Astrocyte of the hippocampus (primary cell): ENCODE results near the gene FEZ2.
"Not testable (repeated sequence)": the region's sequence is repeated elsewhere in the genome, so short reads cannot be mapped to it uniquely, and the experiment has no call there.

Source experiments
- DNase-seq: peaks from one replicate; pipeline ENCODE4 v3.0.0; 2011; ENCODE audit warnings: low read depth, low spot score

The FEZ2 gene, protein sequence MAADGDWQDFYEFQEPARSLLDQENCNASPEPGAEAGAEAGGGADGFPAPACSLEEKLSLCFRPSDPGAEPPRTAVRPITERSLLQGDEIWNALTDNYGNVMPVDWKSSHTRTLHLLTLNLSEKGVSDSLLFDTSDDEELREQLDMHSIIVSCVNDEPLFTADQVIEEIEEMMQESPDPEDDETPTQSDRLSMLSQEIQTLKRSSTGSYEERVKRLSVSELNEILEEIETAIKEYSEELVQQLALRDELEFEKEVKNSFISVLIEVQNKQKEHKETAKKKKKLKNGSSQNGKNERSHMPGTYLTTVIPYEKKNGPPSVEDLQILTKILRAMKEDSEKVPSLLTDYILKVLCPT

DNA sequence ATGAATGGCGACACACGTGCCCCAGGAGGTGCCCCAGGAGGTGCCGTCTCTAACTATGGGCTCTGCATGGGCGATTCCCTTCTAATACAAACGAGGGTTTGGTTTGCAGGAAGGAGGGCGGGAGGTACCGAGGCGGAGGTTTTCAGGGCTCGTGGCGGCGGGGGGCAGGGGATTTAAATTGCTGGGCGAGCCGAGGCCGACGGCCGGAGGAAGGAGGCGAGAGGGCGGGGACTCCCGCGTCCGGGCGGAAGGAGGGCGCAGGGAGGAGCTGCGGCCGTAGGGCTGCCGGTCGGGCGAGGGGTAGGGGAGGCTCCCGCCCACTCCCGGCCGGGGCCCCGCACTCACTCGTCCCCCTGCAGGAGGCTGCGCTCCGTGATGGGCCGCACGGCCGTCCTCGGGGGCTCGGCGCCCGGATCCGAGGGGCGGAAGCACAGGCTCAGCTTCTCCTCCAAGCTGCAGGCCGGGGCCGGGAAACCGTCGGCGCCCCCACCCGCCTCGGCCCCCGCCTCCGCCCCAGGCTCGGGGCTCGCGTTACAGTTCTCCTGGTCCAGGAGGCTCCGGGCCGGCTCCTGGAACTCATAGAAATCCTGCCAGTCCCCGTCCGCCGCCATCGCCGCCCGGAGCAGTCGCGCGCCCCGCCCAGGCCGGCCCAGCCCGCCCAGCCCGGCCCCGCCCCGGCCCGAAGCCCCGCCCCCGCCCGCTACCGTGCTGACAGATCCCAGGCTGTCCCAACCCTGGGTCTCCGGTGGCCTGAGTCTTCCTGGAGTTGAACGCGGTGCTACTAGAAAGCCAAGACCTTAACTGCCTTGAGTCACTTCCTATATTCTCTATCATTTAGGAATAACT lies at the start of gene FEZ2:
Gene FEZ2, minus strand, starts transcription at position 637 of the 846 bp plus-strand sequence. Its CDS starts 26 bp downstream, at position 611.
- peak; percentile 92 for DNase-seq

DNA sequence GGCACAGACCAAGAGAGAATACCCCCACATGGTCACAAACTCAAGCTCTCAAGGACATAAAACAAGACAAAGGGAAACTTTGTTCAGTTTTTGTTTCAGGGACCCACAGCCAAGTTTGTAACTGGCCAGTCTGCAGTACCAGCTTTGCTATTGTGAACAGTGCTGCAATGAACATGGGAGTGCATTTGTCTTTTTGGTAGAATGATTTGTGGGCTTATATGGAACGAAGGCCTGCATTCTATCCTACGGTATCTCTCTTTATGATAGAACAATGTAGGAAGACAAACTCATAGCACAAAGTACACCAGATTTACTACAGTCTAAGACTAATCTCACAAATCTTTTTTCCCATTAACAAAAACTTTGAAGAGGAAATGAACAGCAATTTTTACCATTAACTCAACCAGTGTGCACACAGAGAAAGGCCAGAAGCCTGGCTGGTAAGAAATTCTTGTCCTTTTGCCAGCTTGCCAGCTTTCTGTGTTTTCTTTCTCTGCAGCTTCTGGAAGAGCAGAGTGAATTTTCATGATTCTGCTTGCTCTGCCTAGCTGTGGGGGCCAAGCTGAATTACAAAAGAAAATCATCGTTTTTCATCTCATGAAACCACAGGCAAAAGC lies 37.1 kb upstream of the FEZ2 start:
- DNase-seq: peak; percentile 65

DNA sequence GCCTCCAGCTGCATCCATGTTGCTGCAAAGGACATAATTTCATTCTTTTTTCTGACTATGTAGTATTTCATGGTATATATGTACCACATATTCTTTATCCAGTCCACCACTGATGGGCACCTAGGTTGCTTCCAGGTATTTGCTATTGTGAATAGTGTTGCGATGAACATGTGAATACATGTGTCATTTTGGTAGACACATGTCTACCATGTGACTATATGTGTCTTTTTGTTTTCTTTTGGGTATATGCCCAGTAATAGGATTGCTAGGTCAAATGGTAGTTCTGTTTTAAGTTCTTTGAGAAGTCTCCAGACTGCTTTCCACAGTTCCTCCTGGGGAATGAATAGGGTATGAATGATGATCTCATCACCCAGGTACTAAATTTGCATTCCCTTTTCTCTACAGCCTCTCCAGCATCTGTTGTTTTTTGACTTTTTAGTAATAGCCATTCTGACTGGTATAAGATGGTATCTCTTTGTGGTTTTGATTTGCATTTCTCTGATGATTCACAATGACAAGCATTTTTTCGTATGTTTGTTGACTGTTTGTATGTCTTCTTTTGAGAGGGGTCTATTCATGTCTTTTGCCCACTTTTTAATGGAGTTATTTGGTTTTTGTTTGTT lies 35.6 kb upstream of the FEZ2 start:
- peak; percentile 16 for DNase-seq

DNA sequence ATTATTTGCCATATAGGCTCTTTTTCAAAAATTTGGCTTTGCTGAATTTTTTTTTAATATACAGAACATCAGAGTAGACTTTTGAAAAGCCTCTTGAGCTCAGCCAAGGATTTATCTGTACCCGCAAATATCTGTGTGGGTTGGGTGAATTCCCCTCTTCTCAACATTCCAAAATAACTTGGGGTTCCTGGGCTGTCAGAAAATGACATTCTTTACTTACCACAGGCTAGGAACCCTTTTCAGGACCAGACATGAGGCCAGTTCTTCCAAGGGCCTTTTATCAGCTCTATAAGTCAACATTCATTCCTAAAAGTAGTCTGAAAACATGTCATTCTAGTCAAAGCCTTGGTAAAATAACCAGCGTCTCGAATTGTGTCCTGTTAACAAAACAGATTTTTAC lies 28.8 kb upstream of the FEZ2 start:
- DNase-seq: peak; percentile 24

DNA sequence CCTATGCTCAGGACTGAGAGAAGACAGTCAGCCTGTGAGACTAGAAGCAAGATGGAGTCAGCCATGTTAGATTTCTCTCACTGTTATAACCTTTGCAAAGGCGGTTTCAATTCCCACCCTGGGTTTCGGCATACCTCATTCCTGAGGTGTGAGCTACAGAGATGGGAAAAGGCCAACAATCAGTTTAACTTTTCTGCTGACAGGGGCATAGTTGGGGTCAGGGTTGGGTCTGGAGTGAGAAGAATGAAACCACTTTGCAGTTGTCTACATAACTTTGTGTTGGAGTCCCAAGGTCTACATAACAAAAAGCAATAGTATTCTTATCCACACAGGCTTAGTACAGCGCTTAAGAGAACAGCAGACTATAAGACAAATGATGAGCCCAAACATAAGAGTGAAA lies 28.1 kb upstream of the FEZ2 start:
- peak; percentile 4 for DNase-seq

DNA sequence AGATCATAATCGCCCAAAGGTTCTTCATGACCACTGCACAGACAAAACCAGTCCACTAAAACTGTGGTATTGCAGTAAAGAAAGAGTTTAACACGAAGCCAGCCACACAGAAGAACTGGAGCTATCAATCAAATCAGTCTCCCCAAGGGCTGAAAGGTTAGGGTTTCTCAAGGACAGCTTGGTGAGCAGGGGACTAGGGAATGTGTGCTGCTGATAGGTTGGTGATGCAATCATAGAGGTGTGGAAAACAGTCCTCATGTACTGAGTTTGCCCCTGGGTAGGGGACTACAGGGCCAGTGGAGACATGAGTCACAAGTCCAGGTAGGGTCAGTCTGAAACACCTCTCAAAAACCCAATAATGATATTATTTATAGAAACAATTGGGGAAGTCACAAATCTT lies 27.3 kb upstream of the FEZ2 start:
- DNase-seq: no peak

DNA sequence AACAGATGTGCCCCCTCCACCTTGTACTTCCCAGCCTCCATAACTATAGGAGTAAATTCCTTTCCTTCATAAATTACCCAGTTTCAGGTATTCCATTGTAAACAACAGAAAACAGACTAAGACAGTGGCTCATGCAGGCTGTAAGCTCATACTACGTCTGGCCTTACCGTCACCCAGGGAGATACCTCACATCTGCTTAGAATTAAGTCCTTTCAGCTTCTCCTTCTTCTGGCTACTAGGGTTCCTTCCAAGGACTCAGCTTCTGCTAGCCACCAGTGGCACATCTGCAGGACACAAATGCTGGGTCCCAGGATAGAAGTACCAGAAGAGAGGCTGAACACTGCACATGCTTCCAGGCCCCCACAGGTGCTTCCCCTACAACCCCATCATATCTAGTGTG lies 22.4 kb upstream of the FEZ2 start:
- DNase-seq: no peak

DNA sequence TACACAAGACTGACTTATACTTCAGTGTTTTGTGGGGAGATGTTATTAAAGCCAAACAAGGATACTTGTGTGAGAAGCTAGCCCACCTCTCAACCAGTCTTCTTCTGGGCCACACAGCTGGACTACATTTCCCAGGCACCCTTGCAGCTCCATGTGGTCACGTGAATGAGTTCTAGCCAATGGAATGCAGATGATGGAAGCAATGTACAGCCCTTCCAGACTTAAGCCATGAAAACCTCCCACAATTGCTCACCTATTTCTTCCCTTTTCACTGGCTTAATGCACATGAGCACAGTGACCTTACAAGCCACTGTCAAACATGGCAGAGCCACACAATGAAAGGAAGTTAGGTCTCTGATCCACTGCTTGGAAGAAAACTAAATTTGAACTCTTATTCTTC lies 20.4 kb upstream of the FEZ2 start:
- peak; percentile 77 for DNase-seq

DNA sequence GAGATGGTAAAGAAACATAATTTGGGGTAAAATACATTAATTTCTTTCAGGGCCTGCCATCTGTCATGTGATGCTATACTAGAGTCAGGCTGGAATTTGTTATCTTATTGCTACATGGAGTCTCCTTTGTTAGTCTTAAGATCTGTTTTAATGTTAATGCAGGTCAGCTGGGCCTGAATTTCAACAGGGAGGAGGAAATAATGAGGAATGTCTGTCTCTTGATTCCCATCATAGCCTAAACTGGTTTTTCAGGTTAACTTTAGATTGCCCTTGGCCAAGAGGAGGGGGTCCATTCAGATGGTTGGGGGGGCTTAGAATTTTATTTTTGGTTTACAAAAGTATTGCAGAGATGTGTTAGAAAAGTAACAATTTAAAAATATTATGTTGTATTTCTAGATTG lies 19.0 kb upstream of the FEZ2 start:
- DNase-seq: no peak

DNA sequence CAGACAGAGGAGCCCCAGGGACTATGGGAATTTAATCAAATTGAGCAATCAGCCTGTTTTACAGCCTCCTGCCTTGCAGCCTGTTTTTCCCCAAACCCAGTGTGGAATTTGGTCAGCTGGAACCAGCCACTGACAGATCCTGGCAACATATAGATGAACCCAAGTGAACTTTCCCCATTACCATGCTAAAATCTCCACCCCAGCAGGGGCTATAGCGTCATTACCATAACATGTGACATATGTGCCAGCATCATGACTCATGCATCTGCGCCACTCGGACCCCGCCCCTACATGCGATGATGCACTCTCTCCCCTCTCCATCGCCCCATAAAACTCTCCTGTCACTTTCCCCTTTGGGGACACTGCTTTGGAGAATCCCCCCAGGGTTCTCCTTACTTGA lies 17.3 kb upstream of the FEZ2 start:
- no peak for DNase-seq

DNA sequence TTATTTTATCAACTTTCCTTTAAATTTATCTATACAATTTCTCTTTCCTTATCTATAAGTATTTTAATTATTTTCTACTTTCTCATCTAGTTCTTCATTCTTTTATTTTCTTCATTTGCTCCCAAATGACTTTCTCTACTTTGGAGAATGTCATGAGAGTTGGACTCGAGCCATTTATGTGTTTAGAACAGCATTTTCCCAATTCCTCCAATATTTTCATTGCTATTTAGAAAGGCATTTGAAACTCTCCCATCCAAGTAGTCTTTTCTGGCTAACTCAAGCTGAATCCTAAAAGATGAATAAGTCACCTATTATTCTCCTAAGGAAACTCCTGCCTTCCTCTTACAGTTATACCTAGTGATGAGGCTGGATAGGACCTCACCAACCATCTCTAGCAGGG lies 15.8 kb upstream of the FEZ2 start:
- DNase-seq: no peak

DNA sequence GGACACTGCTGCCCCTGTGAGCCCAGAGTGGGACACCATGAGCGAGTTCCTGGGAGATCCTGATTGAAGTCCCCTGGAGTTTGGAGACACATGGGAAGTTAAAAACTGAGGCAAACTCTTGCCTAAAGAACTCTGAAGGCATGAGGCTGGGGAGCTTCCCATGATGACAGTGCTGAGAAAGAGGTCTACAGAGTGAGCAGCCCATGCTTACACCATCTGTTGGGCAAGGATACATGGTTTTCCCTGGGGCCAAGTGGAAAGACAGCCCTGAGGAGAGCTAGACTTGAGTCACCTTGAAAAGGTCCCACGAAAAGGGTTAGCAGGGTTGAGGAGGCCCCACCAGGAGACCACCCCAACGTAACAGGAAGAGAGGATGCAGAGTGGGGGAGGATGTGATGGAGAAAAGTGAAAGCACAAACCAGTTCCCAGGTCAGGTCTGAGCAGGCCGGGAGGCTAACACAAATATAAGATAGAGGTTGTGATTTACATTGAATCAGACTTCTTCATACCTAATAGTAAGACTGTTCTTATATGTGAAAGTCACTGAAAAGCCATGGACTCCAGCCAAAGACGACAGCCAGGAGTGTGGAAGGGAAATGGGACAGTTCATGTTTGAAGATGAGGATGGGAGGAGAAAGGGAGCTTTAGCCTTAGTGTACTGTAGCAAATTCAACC lies 13.5 kb upstream of the FEZ2 start:
- DNase-seq: no peak

DNA sequence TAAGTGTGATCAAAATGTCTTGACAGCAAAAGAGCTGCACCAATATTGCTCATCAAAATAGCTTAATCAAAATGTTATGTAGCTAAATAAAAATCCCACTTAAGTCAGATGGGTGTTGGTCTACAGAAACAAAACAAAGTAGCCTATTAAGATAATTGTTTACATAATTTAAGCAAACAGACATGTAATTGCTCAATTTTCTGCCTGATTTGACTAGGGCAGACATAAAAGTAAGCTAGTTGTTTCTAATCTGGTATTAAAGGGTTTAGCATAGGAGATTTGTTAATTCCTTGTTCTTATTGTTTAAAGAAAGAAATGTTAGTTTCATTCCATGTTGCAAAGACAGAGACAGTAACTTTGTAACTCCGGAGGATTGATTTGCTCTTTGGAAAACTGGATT lies 11.5 kb upstream of the FEZ2 start:
- DNase-seq: no peak

DNA sequence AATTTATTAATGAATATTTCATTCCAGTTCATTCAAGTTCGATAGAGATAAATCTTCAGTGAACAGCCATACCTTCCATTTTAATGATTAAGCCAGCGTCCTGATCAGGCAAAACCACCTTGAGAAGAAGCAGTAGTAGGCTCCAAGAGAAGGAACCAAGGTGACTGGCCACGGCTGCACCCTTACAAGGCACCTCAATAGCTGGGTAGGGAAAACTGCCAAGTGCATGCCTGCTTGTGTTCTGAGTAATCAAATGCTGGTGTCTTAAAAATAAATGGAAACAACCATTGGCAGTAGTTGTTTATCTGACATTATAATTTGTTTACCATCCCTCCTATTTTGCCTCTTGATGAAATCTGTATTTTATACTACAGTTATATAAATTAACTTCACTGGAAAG lies 10.0 kb upstream of the FEZ2 start:
- DNase-seq: peak; percentile 33

DNA sequence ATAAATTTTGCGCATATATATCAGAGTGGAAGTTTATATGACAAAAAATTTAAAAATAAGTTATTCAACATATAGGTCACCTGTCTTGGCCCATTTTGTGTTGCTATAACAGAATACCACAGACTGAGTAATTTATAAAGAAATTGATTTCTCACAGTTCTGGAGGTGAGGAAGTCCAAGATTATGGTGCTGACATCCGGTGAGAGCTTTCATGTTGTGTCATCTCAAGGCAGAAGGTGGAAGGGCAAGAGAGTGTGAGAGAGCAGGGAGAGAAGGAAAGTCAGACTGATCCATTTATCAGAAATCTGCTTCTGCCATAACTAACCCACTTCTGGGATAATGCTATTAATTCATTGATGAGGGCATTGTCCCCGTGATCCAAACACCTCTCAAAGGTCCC lies 9.0 kb upstream of the FEZ2 start:
- no peak for DNase-seq

DNA sequence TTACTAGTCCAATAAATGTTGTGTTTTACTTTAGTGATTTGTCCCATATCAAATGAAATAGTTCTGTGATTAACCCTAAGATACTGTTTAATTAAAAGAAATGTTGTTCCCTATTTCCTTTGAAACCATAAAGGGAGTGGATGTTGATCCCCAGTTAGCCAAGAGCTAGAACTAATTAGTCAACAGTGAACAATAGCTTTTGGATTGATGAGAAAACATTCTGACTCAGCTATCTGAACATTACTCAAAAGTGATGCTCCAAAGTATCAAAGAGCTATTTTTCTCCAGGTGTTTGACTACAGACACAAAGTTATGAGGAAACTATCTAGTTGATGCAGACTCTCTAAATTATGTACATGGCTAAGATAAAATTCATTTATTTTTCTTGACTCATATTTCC lies 7.3 kb upstream of the FEZ2 start:
- no peak for DNase-seq

DNA sequence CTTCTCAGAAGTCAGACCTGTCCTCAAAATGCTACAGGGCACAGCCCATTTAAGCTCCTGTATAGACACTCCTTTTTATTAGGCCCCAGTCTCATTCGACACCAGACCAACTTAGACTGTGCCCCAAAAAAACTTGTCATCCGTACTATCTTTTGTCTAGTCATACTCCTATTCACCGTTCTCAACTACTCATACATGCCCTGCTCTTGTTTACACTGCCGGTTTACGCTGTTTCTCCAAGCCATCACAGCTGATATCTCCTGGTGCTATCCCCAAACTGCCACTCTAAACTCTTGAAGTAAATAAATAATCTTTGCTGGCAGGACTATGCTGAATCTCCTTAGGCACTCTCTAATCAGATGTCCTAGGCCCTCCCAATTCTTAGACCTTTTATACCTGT lies 5.7 kb upstream of the FEZ2 start:
- not testable (repeated sequence) for DNase-seq

DNA sequence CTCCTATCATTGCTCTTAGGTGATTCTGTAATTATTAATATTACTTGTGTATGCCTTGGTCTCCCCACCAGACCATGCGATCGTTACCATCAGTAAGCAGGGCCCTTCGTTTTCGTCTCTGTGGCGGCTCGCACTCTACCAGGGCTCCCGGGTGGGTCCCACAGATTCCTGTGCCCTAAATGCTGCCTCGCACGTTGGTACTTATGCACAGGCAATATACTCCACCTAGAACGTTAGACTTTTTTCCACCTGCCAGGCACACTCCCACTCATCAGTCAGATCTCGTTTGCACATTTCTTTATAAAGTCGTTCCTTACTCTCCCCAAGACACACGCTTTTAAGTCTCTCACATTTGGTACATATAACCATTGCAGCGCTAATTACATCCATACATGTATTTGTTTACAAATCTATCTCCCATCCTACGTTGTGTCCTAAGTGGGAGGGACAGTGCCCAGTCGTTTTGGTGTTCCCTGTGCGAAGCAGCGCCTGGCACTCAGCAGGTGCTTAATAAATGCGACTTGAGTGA lies 901 bp downstream of the FEZ2 start:
- DNase-seq: no peak

DNA sequence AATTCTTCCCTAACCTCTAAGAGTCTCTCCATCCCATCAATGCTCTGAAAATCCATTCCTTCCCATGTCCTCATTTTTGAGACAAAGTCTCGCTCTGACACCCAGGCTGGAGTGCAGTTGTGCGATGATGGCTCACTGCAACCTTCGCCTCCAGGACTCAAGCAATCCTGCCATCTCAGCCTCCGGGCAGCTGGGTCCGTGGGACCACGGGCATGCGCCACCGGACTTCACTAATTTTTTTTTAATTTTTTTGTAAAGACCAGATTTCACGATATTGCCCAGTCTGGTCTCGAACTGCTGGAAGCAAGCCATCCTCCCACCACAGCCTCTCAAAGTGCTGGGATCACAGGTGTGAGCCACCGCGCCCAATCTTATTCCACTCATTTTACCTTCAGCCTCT lies 1.6 kb downstream of the FEZ2 start:
- DNase-seq: no peak

DNA sequence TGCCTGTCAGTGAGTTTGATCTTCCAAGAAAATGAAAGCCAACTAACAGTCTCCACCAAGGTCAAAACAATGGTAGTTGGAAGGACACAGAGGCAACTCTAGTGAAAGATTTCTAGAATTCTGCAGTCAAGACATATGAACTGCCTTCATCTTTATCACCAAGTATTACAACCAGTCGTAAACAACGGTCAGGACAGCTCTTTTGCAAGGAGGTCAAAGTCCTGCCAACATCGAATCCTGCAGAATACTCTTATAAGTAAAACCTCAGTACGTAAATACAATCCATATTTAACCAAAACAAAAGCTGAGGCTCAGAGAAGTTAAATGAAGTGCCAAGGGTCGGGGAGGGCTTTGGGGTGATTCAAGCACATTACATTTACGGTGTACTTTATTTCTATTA lies 3.1 kb downstream of the FEZ2 start:
- no peak for DNase-seq

DNA sequence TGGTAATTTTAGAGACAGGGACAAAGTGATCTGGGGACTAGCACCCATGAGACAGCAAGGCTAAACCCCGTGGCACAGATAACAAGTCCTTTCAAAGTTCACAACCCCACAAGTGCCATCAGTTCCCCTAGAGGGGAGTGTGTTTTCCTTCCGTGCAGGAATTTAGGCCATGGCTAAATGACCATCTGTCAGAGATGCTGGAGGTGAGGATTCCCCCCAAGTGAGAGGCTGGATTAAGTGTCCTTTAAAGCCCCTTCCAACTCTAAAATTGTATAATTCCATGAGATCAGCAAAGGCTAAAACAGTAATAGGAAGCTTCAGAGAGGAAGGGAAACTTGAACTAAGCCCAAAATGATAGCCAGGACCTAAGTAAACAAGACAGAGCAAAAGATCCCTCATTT lies 8.7 kb downstream of the FEZ2 start:
- DNase-seq: no peak
